Measurements from ENCODE around the gene ELAC1. TPM values are rescaled to one million over a fixed set of nuclear protein-coding genes. Genes with fewer than 3 reads are reported as not detected.
A peak's percentile ranks its signal among the peaks of the same experiment; 100 is the strongest.

ELAC1 gene
- total and polyA plus RNA-seq, 11 donors = 2.3 to 7.2 (median 4.0) TPM

- H3K4me1 ChIP-seq = peaks cover 0 to 5% (median 0%) of the 10 kb centered on the region in 12 donors
- H3K36me3 ChIP-seq = peaks cover 0 to 66% (median 54%) of the 10 kb centered on the region in 9 donors
- H3K27ac ChIP-seq = no peak overlapping the region
- H3K9me3 ChIP-seq = peaks cover 0 to 10% (median 0%) of the 10 kb centered on the region in 12 donors
- no peak for ATAC-seq
- no peak for DNase-seq
- intact Hi-C loops (cut with DNase I) = no loop called here
- no peaks in the 10 kb centered on the region for H3K27me3 ChIP-seq
- TF ChIP-seq CTCF (IDR thresholded peaks at IDR 0.05) (no peak), POLR2A (IDR thresholded peaks at IDR 0.05) (no peak)
- no peak overlapping the region for H3K4me3 ChIP-seq
- 88 to 98% (median 92%) methylated on average over 1 of the region's 1 CpG for WGBS, 4 donors
Measured at GRCh38 chr18:50981381-50981780, 13.5 kb downstream of the ELAC1 start.

DNA sequence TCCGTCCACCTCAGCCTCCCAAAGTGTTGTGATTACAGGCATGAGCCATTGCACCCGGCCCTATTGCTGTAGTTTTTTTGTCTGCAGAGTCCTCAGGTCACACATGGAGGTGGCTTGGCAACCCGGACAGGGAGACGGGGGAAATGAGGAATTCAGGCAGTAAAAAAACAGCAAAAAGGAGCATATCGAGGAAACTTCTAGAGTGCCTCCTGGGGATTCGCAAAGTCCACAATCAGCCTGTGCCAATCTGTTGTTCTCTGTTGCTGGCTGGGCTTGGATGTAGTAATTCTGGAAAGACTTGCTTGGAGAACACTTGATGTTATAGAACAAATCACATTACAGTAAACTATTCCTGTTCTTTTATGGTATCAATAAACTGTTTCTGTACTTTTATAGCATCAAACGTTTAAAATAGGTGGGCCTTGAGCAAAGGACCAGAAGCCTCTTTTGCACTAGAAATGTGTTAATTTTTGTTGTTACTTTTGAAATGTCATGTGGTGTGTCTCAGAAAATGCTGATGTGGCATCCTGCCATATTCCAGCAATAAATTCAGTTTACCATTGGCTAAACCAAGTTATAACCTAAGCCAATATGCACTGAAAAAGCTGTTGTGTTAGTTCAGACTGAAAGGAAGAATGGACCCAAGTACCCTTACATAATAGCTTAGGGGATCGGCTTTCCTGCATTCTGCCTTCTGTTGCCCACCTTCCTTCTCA is 14.4 kb downstream of the ELAC1 start:
- H3K36me3 ChIP-seq = peaks cover 0 to 64% (median 46%) of the 10 kb centered on the region in 9 donors
- H3K4me1 ChIP-seq = peaks cover 0 to 11% (median 0%) of the 10 kb centered on the region in 12 donors
- intact Hi-C loops (cut with DNase I) = no loop called here
- ATAC-seq (no peak), DNase-seq (no peak)
- no peak for TF ChIP-seq CTCF (IDR thresholded peaks at IDR 0.05)
- no peak overlapping the region for H3K27ac ChIP-seq
- H3K27me3 ChIP-seq = no peaks in the 10 kb centered on the region
- WGBS, 4 donors = 86 to 90% (median 88%) methylated on average over 8 of the region's 8 CpGs
- no peak overlapping the region for H3K4me3 ChIP-seq
- peaks cover 0 to 5% (median 0%) of the 10 kb centered on the region in 12 donors for H3K9me3 ChIP-seq

DNA sequence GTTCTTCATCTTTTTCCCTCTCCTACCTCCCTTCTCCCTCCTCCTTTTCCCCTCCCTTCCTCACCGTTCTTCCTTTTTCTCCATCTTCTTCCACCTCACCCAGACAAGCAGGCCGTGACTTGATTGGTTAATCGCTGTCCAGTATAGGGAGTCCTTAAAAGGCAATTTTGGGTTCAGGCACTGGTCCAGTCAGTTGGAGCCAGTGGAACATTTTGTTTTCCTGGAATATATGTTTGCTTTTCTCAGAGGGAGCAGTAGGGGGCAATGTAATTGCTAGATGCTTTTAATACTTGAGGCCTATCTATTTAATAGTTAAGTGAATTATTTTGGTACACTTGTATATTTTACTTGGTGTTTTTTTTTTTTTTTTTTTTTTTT is 15.0 kb downstream of the ELAC1 start:
- Histone ChIP-seq H3K27ac (no peak overlapping the region), H3K36me3 (peaks cover 0 to 64% (median 41%) of the 10 kb centered on the region in 9 donors), H3K27me3 (no peaks in the 10 kb centered on the region), H3K9me3 (no peaks in the 10 kb centered on the region), H3K4me3 (no peak overlapping the region), H3K4me1 (peaks cover 0 to 11% (median 0%) of the 10 kb centered on the region in 12 donors)
- WGBS, 4 donors = 92 to 99% (median 95%) methylated on average over 3 of the region's 3 CpGs
- intact Hi-C loops (cut with DNase I) = no loop called here
- DNase-seq (no peak), ATAC-seq (no peak)
- TF ChIP-seq CTCF (IDR thresholded peaks at IDR 0.05) = peak in 5 of 12 donors; percentile 5 to 28 (median 16)
- TF ChIP-seq POLR2A (IDR thresholded peaks at IDR 0.05) = no peak

- TF ChIP-seq CTCF (IDR thresholded peaks at IDR 0.05) (no peak), POLR2A (IDR thresholded peaks at IDR 0.05) (no peak)
- H3K27ac ChIP-seq = no peak overlapping the region
- no peaks in the 10 kb centered on the region for H3K9me3 ChIP-seq
- peaks cover 0 to 11% (median 0%) of the 10 kb centered on the region in 12 donors for H3K4me1 ChIP-seq
- intact Hi-C loops (cut with DNase I) = no loop called here
- peaks cover 0 to 34% (median 16%) of the 10 kb centered on the region in 9 donors for H3K36me3 ChIP-seq
- no peak overlapping the region for H3K4me3 ChIP-seq
- DNase-seq (no peak), ATAC-seq (no peak)
- H3K27me3 ChIP-seq = no peaks in the 10 kb centered on the region
- WGBS, 4 donors = 88 to 92% (median 89%) methylated on average over 2 of the region's 2 CpGs
Measured at GRCh38 chr18:50986360-50987087, 18.7 kb downstream of the ELAC1 start.

All from heart left ventricle (tissue), 16 donors.